Measurements from ENCODE around the gene CDK5RAP2. TPM values are rescaled to one million over a fixed set of nuclear protein-coding genes. Genes with fewer than 3 reads are reported as not detected.

CDK5RAP2 gene
- polyA plus RNA-seq, 1 experiment, result 28.1 TPM

- ChIA-PET POLR2A (no interaction called here), CTCF (no interaction called here)
- H3K36me3 ChIP-seq (ENCODE audit: control insufficient read depth, insufficient read depth, low read length), result peaks cover 11% of the 10 kb centered on the region
- no peak for TF ChIP-seq CTCF (IDR thresholded peaks at IDR 0.05; ENCODE audit: insufficient read depth, low read depth, low read length)
- no peak for DNase-seq (ENCODE audit: low read depth)
- H3K27me3 ChIP-seq (ENCODE audit: control insufficient read depth, insufficient read depth, low read length), result no peaks in the 10 kb centered on the region
- no peak overlapping the region for H3K4me3 ChIP-seq (ENCODE audit: low read depth, low read length)
These were observed 12.1 kb downstream of the CDK5RAP2 start for GRCh38 chr9:120567874-120568273.

- TF ChIP-seq CTCF (IDR thresholded peaks at IDR 0.05; ENCODE audit: insufficient read depth, low read depth, low read length), result no peak
- Histone ChIP-seq H3K36me3 (ENCODE audit: control insufficient read depth, insufficient read depth, low read length) (peaks cover 11% of the 10 kb centered on the region), H3K27me3 (ENCODE audit: control insufficient read depth, insufficient read depth, low read length) (no peaks in the 10 kb centered on the region), H3K4me3 (ENCODE audit: low read depth, low read length) (no peak overlapping the region)
- CTCF ChIA-PET, result no interaction called here
- POLR2A ChIA-PET, result no interaction called here
- no peak for DNase-seq (ENCODE audit: low read depth)
These were observed 12.9 kb downstream of the CDK5RAP2 start for GRCh38 chr9:120567081-120567480.

GRCh38 chr9:120564589-120564988, 15.4 kb downstream of the CDK5RAP2 start:
- ChIA-PET CTCF (interaction anchor here (0.6 to 0.7 kb wide), 2 partner anchors 33 to 1008 kb away, joined by 3 read pairs; no protein-coding TSS in a partner anchor), POLR2A (no interaction called here)
- Histone ChIP-seq H3K36me3 (ENCODE audit: control insufficient read depth, insufficient read depth, low read length) (peaks cover 5% of the 10 kb centered on the region), H3K27me3 (ENCODE audit: control insufficient read depth, insufficient read depth, low read length) (no peaks in the 10 kb centered on the region), H3K4me3 (ENCODE audit: low read depth, low read length) (no peak overlapping the region)
- TF ChIP-seq CTCF (IDR thresholded peaks at IDR 0.05; ENCODE audit: insufficient read depth, low read depth, low read length), result no peak
- DNase-seq (ENCODE audit: low read depth), result no peak

- ChIA-PET CTCF (no interaction called here), POLR2A (no interaction called here)
- no peak for DNase-seq (ENCODE audit: low read depth)
- H3K27me3 ChIP-seq (ENCODE audit: control insufficient read depth, insufficient read depth, low read length), result no peaks in the 10 kb centered on the region
- no peak overlapping the region for H3K4me3 ChIP-seq (ENCODE audit: low read depth, low read length)
- H3K36me3 ChIP-seq (ENCODE audit: control insufficient read depth, insufficient read depth, low read length), result peaks cover 3% of the 10 kb centered on the region
- no peak for TF ChIP-seq CTCF (IDR thresholded peaks at IDR 0.05; ENCODE audit: insufficient read depth, low read depth, low read length)
These were observed 17.0 kb downstream of the CDK5RAP2 start for GRCh38 chr9:120562861-120563443.

GRCh38 chr9:120561709-120562108, 18.3 kb downstream of the CDK5RAP2 start:
- TF ChIP-seq CTCF (IDR thresholded peaks at IDR 0.05; ENCODE audit: insufficient read depth, low read depth, low read length), result no peak

More at GRCh38 chr9:120561709-120562108, 18.3 kb downstream of the CDK5RAP2 start:
- H3K4me3 ChIP-seq (ENCODE audit: low read depth, low read length), result no peak overlapping the region
- CTCF ChIA-PET, result no interaction called here
- POLR2A ChIA-PET, result interaction anchor here (0.6 kb wide), 2 partner anchors 18 to 178 kb away, joined by 3 to 11 read pairs; no protein-coding TSS in a partner anchor
- H3K27me3 ChIP-seq (ENCODE audit: control insufficient read depth, insufficient read depth, low read length), result no peaks in the 10 kb centered on the region
- no peak for DNase-seq (ENCODE audit: low read depth)
- H3K36me3 ChIP-seq (ENCODE audit: control insufficient read depth, insufficient read depth, low read length), result peaks cover 1% of the 10 kb centered on the region; the same call in 1 of the 2 replicates

All from BJ (cell line).